HuH-7.5 (cell line): Measurements from ENCODE around the gene SLPI.

Experiments used
- DNase-seq: peaks from one replicate; pipeline ENCODE4 v3.0.0; 2011; ENCODE audit warnings: low spot score

Gene SLPI

DNA sequence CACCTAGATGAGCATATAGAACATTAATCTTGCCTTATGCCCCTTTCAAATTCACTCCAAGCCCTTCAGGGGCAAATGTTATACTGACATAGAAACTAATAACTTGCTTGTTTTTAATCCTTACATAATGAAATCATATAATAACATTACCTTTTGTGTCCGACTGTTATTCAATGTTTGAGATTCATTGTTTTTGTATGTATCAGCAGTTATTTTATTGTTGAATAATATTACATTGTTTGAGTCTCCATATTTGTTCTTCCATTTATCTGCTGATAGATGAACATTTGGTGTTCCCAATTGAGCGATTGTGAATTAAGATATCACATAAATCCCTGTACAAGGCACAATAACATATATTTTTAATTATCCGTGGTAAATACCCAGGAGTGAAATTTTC lies 41.5 kb downstream of the SLPI start:
- no peak for DNase-seq

DNA sequence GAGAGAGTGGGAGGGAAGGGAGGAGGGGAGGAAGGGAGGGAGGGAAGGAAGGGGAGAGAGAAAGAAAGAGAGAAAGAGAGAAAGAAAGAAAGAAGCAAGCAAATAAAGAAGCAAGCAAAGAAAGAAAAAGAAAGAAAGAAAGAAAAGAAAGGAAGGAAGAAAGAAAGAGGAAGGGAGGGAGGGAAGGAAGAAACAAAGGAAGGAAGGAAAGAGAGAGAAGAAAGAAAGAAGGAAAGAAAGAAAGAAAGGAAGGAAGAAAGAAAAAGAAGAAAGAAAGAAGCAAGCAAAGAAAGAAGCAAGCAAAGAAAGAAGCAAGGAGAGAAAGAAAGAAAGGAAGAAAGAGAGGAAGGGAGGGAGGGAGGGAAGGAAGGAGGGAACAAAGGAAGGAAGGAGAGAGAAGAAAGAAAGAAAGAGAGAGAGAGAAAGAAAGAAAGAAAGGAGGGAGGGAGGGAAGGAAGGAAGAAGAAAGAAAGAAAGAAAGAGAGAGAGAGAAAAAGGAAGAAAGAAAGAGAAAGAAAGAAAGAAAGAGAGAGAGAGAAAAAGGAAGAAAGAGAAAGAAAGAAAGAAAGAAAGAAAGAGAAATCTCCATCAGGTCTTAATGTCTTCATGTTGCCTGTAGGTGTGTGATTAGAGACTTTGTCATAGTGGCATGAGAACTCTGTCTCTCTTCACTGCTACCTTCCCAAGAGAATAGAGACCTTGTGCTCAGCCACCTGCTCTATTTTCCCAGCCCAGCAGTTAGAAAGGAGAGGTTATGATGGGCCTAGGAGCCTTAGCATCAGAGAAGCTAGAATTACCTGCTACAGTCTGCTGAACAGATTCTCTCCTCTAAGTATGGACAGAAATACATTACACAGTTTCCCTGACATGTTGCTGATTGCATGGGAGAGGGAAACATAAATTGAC lies 42.5 kb downstream of the SLPI start:
- DNase-seq, result no peak

GRCh38 chr20:45209924-45210323 lies 44.4 kb downstream of the SLPI start:
- no peak for DNase-seq

DNA sequence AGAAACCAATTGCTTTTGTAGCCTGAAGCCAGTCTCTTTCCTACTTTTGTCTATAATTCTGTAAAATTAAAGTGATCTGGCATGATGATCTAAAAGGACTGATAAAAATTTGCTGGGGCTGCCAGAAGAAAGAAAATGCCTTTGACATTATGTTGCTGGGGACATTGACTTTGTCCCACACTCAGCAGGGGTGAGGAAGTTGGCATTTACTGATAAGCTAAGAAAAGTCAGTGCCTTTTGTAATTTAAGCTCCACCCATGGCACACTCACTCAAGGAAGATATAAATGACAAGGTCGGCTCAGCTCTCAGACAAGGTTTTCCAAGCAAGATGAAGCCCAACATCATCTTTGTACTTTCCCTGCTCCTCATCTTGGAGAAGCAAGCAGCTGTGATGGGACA lies 47.6 kb downstream of the SLPI start, which contains the start of gene SEMG1:
TSS of gene SEMG1 (plus strand) at position 309 of the 400 bp plus-strand sequence. CDS start at position 330, 21 bp downstream.
- DNase-seq, result no peak
